Endometrial microvascular endothelial cells (primary cell): Measurements from ENCODE around the gene PAM. TPM values are rescaled to one million over a fixed set of nuclear protein-coding genes. Genes with fewer than 3 reads are reported as not detected.

ENCODE experiments used
- in situ Hi-C: cut with HindIII; loops from 2 replicates; pipeline ENCODE4 v1.10.0; 2017; ENCODE audit warnings: low sequenced_read_pairs, low pct_unique_long_range_greater_than_20kb; ENCODE audit errors: inconsistent ontology term
- total RNA-seq: library from RNA; depleted of rRNA; stranded (reverse); fragments of >200 nt; gene quantifications from one replicate; pipeline ENCODE4 v1.2.3, GENCODE V29; 2015; ENCODE audit errors: inconsistent ontology term

Gene PAM
- total RNA-seq, 1 donor from 2014 or later: 168 TPM

- in situ Hi-C loops: no loop called here
These were observed 155.4 kb downstream of the PAM start for GRCh38 chr5:102910240-102911226.

GRCh38 chr5:102911973-102912372 lies 156.9 kb downstream of the PAM start:
- in situ Hi-C loops: no loop called here

- in situ Hi-C loops: no loop called here
These were observed 161.0 kb downstream of the PAM start for GRCh38 chr5:102916109-102916508.

- in situ Hi-C loops: no loop called here
These were observed 164.0 kb downstream of the PAM start for GRCh38 chr5:102918986-102919610.

- in situ Hi-C loops: no loop called here
These were observed 165.7 kb downstream of the PAM start for GRCh38 chr5:102920762-102921161.

GRCh38 chr5:102921341-102922044 lies 166.4 kb downstream of the PAM start:
- in situ Hi-C loops: no loop called here

DNA sequence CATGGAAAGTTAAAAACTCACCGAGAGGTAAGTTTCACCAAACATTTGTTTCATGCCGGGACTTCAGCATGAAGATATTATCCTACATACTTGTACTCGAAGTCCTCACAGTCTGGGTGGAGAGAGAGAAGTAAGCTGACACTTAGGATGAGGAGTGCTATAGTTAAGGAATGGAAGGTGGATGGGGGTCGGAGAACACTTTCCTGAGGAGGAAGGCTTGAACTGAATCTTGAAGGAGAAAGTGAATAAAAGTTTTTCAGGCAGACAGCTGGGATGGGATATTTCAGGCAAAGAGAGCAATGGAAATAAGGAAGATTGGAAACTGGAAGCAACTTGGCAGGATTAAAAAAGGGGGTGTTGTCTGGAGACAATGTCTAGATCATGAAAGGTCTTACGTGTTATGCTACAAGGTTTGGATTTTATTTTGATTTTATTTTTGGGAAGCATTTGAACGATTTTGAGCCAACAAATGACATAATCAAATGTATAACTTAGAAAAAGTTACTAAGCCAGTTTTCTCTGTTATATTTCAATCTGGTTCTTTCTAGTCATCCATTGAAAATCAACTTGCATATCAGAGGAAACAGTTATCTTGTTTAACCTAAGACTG lies 167.1 kb downstream of the PAM start:
- in situ Hi-C loops: no loop called here

GRCh38 chr5:102922799-102923477 lies 167.8 kb downstream of the PAM start:
- in situ Hi-C loops: no loop called here

DNA sequence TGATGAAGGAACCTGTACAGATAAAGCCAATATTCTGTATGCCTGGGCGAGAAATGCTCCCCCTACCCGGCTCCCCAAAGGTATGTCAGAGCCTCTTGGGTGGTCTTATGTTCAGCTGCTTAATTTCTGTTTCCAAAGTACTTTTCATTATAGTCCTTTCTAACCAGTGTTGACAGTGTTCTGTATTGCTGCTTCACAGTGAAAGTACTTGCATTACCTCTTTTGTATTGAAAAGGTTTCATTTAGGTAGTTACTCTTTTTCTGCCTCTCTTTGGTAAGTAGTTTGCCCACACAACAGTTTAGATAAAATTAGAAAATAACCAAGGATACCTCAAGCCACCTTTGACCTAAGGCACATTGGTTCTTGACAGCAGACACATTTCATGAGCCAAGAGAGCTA lies 169.9 kb downstream of the PAM start:
- in situ Hi-C loops: no loop called here

- in situ Hi-C loops: no loop called here
These were observed 171.9 kb downstream of the PAM start for GRCh38 chr5:102927007-102927406.

- in situ Hi-C loops: no loop called here
These were observed 175.1 kb downstream of the PAM start for GRCh38 chr5:102930244-102930643.

DNA sequence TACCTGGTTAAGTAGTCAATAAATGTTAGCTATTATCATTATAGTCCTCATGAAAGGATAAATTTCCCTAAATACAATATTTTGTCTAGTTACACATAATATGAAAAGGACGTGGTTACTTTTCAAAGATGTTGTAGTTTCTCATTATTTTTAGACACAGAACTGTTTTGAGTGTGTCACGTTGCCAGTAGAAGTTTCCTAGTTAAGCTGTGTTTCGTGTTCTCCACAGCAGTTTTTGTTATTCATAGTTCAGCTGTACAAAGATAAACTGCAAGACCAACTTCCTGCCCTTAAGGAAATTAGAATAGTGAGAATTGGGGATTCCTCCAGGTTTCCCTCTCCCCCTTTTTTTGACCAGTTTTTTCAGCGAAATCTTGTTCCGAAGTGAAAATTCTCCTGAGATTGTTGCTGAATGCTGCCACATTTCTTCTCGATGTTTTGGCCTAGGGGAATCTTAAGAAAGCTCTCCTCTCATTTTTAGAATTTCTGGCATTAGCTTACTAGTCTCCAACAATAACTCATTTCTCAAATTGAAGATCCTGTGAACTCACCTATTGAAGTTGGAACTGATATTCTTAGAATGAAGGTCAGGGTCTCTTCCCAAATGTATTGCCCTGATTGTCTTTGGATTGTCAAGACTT lies 176.1 kb downstream of the PAM start:
- in situ Hi-C loops: no loop called here

DNA sequence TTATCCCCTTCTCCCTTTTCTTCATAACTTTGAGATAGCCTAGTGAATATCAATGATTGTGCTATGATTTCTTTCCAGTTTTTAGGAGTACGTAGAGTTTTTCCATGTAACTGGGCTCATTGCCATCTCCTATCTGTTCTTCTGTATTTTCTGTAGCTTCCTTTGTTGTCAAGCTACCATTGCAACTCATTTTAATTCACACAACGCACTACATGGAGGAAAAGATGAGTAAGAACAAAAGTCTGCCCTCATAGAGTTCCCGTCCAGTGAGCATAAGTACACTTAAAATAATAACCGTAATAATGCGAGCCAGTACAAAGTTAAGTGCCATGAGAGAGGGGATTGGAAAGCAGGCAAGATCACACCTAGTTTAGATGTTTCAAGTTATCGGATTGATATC lies 177.7 kb downstream of the PAM start:
- in situ Hi-C loops: no loop called here

GRCh38 chr5:102933316-102933715 lies 178.2 kb downstream of the PAM start:
- in situ Hi-C loops: no loop called here

DNA sequence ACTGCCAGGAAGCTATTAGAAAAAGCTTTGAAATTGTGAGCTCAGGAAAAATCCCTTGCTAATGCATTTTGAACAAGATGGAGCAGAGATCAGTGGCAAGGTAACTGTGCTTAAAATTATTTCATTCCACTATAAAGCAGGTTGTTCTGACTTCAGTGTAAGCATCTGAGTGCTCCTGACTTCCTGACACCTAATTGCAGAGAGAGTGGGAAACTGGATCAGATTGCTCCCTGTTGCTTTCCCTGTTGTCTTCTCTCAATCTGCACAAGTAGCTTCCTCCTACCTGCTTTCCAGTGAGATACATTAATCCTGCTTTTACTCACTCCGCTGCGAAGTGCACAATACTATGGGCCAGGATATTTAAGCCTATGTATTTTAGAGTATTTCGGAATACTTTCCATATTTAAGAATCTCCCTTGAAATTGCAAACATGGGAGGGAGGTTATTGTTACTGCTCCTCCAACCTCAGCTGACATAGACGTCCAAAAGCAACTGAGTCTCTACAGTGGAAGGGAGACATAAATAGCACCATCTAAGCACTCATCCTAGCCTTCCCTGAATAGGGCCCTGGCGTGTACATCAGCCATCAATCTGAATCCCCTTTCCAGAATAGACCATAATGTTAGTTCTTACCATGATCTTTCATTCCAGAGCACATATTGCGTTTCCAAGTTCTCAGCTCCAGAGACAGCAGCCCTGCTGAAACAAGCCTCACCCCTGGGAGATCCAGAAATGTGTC lies 178.8 kb downstream of the PAM start:
- in situ Hi-C loops: no loop called here

- in situ Hi-C loops: no loop called here
These were observed 182.8 kb downstream of the PAM start for GRCh38 chr5:102937894-102938293.

- in situ Hi-C loops: no loop called here
These were observed 186.0 kb downstream of the PAM start for GRCh38 chr5:102941111-102941510.

- in situ Hi-C loops: no loop called here
These were observed 191.3 kb downstream of the PAM start for GRCh38 chr5:102946414-102946813.
